GM12878 (cell line): ENCODE data around the gene TMEM52. TPM values are rescaled to one million over a fixed set of nuclear protein-coding genes. Genes with fewer than 3 reads are reported as not detected.

Source experiments
- ATAC-seq: fragments of 200-7000 bp; cut with Tn5 transposase; 3 replicates; pipeline ENCODE4 v1.9.1; 2020; ENCODE audit warnings: mild to moderate bottlenecking, moderate library complexity
- BruUV-seq: library from RNA; stranded (reverse); fragments of 400-500 nt; replicated peaks from 2 replicates; lab custom pipeline; 2021; lab: Mats Ljungman, UMichigan
- CTCF ChIA-PET: fragments of 300-600 bp; sonication (Branson Sonifier 250); formaldehyde crosslinking; extraction: SDS; loops from one replicate; lab custom pipeline; 2021; ENCODE audit warnings: inconsistent platforms; lab: Yijun Ruan, JAX
- POLR2A ChIA-PET: fragments of 350-600 bp; formaldehyde crosslinking; extraction: SDS; loops from one replicate; lab custom pipeline; 2021; ENCODE audit warnings: inconsistent platforms; lab: Charles Lee
- RAD21 ChIA-PET: fragments of 300-600 bp; sonication (Branson Sonifier 250); formaldehyde crosslinking; loops from one replicate; lab custom pipeline; 2023; ENCODE audit warnings: antibody characterized with exemption; ENCODE audit not compliant: unreplicated experiment; lab: Charles Lee
- SMC1A ChIA-PET: fragments of 300-600 bp; sonication (Branson Sonifier 250); formaldehyde crosslinking; loops from one replicate; lab custom pipeline; 2023; ENCODE audit not compliant: unreplicated experiment, uncharacterized antibody; lab: Charles Lee
- DNase-seq: peaks from one replicate; pipeline ENCODE4 v3.0.0-alpha.2; 2011; ENCODE audit warnings: low read depth, low spot score
- FAIRE-seq: peaks from 3 replicates; lab custom pipeline; 2011; peaks lifted over from hg19 to GRCh38; lab: Jason Lieb, UNC
- H2AFZ ChIP-seq: 2 replicates; pipeline ENCODE4 v1.6.0; 2011; ENCODE audit warnings: low read depth, low read length, control low read depth; ENCODE audit not compliant: control insufficient read depth
- H3K27ac ChIP-seq: 2 replicates; pipeline ENCODE4 v1.5.1; 2011; ENCODE audit warnings: control low read depth; ENCODE audit not compliant: control insufficient read depth, insufficient read depth
- H3K27me3 ChIP-seq, 2 experiments: replicated peaks in 1 of 2; 2 replicates each; pipeline versions ENCODE4 v1.6.0 to v1.6.1; 2011; ENCODE audit warnings: low read length in 1 of 2; ENCODE audit not compliant: control insufficient read depth in 2 of 2, insufficient read depth in 2 of 2
- H3K36me3 ChIP-seq, 2 experiments: 2 replicates each; pipeline ENCODE4 v1.5.1; 2011; ENCODE audit warnings: low read length in 1 of 2; ENCODE audit not compliant: control insufficient read depth in 2 of 2, insufficient read depth in 2 of 2
- H3K4me1 ChIP-seq: 2 replicates; pipeline ENCODE4 v1.6.1; 2011; ENCODE audit warnings: mild to moderate bottlenecking, low read length, moderate library complexity, mixed read lengths; ENCODE audit not compliant: control insufficient read depth, insufficient read depth
- H3K4me2 ChIP-seq: 2 replicates; pipeline ENCODE4 v1.6.0; 2011; ENCODE audit warnings: control low read depth; ENCODE audit not compliant: control insufficient read depth, insufficient read depth
- H3K4me3 ChIP-seq: fragments of 200-600 bp; sonication (generic); 2 replicates; pipeline ENCODE4 v1.5.1; 2016
- H3K79me2 ChIP-seq: 2 replicates; pipeline ENCODE4 v1.6.0; 2011; ENCODE audit warnings: low read length; ENCODE audit not compliant: control insufficient read depth, insufficient read depth
- H3K9ac ChIP-seq: 2 replicates; pipeline ENCODE4 v1.8.0; 2011; ENCODE audit warnings: low read length, control low read depth, mixed read lengths; ENCODE audit not compliant: control insufficient read depth, insufficient read depth
- H3K9me3 ChIP-seq: replicated peaks from 3 replicates; pipeline ENCODE4 v1.5.1; 2011; ENCODE audit warnings: mild to moderate bottlenecking, low read length; ENCODE audit not compliant: control insufficient read depth, insufficient read depth
- H4K20me1 ChIP-seq: 2 replicates; pipeline ENCODE4 v1.6.0; 2011; ENCODE audit not compliant: control insufficient read depth, insufficient read depth
- EP300 ChIP-seq, 2 experiments: fragments of 150-350 bp in 1 of 2; IDR thresholded peaks; 2 replicates each; pipeline ENCODE4 v1.6.1; 2011 to 2012; ENCODE audit warnings: low read depth in 2 of 2, low read length in 2 of 2, borderline replicate concordance in 1 of 2, improper control_type of control experiment in 1 of 2, inconsistent platforms in 1 of 2; ENCODE audit not compliant: control insufficient read depth in 1 of 2
- FOXM1 ChIP-seq: IDR thresholded peaks from 2 replicates; pipeline ENCODE4 v1.6.1; 2012; ENCODE audit warnings: low read depth, mild to moderate bottlenecking, inconsistent platforms, low read length, moderate library complexity
- HDAC6 ChIP-seq: fragments of 200-600 bp; sonication (generic); IDR thresholded peaks from one replicate; pipeline ENCODE4 v1.8.0; 2017; ENCODE audit warnings: antibody characterized with exemption; ENCODE audit not compliant: unreplicated experiment
- IRF4 ChIP-seq: IDR thresholded peaks from 2 replicates; pipeline ENCODE4 v1.6.1; 2011; ENCODE audit warnings: low read depth, low read length
- JUNB ChIP-seq: IDR thresholded peaks from 2 replicates; pipeline ENCODE4 v1.6.1; 2016; ENCODE audit warnings: antibody characterized with exemption, mild to moderate bottlenecking
- LARP7 ChIP-seq: fragments of 450-650 bp; IDR thresholded peaks from 2 replicates; pipeline ENCODE4 v1.6.1; 2017; ENCODE audit warnings: mild to moderate bottlenecking
- NBN ChIP-seq: fragments of 450-650 bp; IDR thresholded peaks from 2 replicates; pipeline ENCODE4 v1.6.1; 2016
- NR2C2 ChIP-seq: IDR thresholded peaks from 2 replicates; pipeline ENCODE4 v1.6.1; 2011; ENCODE audit warnings: borderline replicate concordance, low read depth; ENCODE audit not compliant: control insufficient read depth, insufficient read length
- POU2F2 ChIP-seq: IDR thresholded peaks from 3 replicates; pipeline ENCODE4 v1.6.1; 2011; ENCODE audit warnings: low read depth, mild to moderate bottlenecking, low read length, borderline replicate concordance
- RAD51 ChIP-seq: fragments of 450-650 bp; IDR thresholded peaks from 2 replicates; pipeline ENCODE4 v1.6.1; 2016; ENCODE audit warnings: moderate library complexity, mild to moderate bottlenecking, inconsistent platforms
- SIX5 ChIP-seq: IDR thresholded peaks from 2 replicates; pipeline ENCODE4 v1.6.1; 2011; ENCODE audit warnings: mild to moderate bottlenecking, low read depth, low read length, moderate library complexity; ENCODE audit not compliant: severe bottlenecking
- SP1 ChIP-seq: IDR thresholded peaks from one replicate; pipeline ENCODE4 v1.6.1; 2011; ENCODE audit warnings: low read depth, low read length
- SREBF2 ChIP-seq: IDR thresholded peaks from 2 replicates; pipeline ENCODE4 v1.6.1; 2012; ENCODE audit warnings: mild to moderate bottlenecking, low read length
- STAT1 ChIP-seq: fragments of 450-650 bp; conservative IDR thresholded peaks from 2 replicates; pipeline ENCODE4 v1.6.1; 2014; ENCODE audit warnings: antibody characterized with exemption, mild to moderate bottlenecking
- TCF7 ChIP-seq: IDR thresholded peaks from 2 replicates; pipeline ENCODE4 v1.6.1; 2014; ENCODE audit warnings: antibody characterized with exemption, borderline replicate concordance
- WGBS: methylation state at CpG from one replicate; pipeline ENCODE4 v1.1.6; 2016; ENCODE audit warnings: low lambda C conversion rate; ENCODE audit not compliant: insufficient replicate concordance, insufficient coverage; ENCODE audit errors: missing lambda C conversion rate; 5-methylcytosine and 5-hydroxymethylcytosine counted together
- in situ Hi-C: fragments of 300-500 bp; cut with MboI; formaldehyde crosslinking; loops from 9 replicates; pipeline ENCODE4 v1.14.3; 2018; ENCODE audit warnings: mixed read lengths
- intact Hi-C: fragments of 100-400 bp; cut with micrococcal nuclease; formaldehyde crosslinking; loops from one replicate; pipeline ENCODE4 v1.14.2; 2022; ENCODE audit not compliant: unreplicated experiment
- polyA plus RNA-seq, 11 experiments: library from polyadenylated mRNA; depleted of rRNA in 4 of 11; unstranded in 6 of 11; stranded (reverse) in 5 of 11; fragments of >200 nt; fragmentation: Nextera tagmentation in 4 of 11; fragmentation: Illumina TruSeq in 1 of 11; extraction: Ambion mirVana in 4 of 11; extraction: Trizol in 1 of 11; gene quantifications; 1 replicate in 1 of 11; 2 replicates in 10 of 11; pipeline versions ENCODE4 v1.2.1 to v1.2.3, GENCODE V29; 2011 to 2016; ENCODE audit warnings: inconsistent platforms in 2 of 11, missing spikeins in 2 of 11, low read depth in 1 of 11
- total RNA-seq, 4 experiments: library from RNA; depleted of rRNA in 3 of 4; stranded (reverse); fragments of >200 nt in 3 of 4; fragmentation: Illumina TruSeq in 1 of 4; extraction: Trizol in 1 of 4; gene quantifications; 2 replicates each; pipeline versions ENCODE4 v1.2.1 to v1.2.3, GENCODE V29; 2013 to 2021
- TF ChIP-seq, protein P1 (sequence below): IDR thresholded peaks from 2 replicates; pipeline ENCODE4 v1.6.1; 2011; ENCODE audit warnings: low read depth, low read length, improper control_type of control experiment, borderline replicate concordance
- TF ChIP-seq, protein P2 (sequence below): IDR thresholded peaks from 2 replicates; pipeline ENCODE4 v1.6.1; 2012; ENCODE audit warnings: low read depth, low read length, improper control_type of control experiment

Gene TMEM52
- total and polyA plus RNA-seq, 10 of the 15 experiments (the other 5 are each of a cell fraction or from before 2014, with no cell fraction given), result 0.17 to 0.33 (median 0.24) TPM; not detected in 7

- ATAC-seq, result no peak
- POLR2A ChIA-PET, result no interaction called here
- BruUV-seq, result no TSS peak
- Histone ChIP-seq H4K20me1 (no peaks in the 10 kb centered on the region), H3K4me1 (no peaks in the 10 kb centered on the region), H3K4me2 (no peak overlapping the region), H3K36me3 (no peaks in the 10 kb centered on the region), H3K9me3 (no peaks in the 10 kb centered on the region; the same call in 2 of the 3 replicates), H3K4me3 (no peak overlapping the region), H3K27ac (no peak overlapping the region), H3K79me2 (no peaks in the 10 kb centered on the region), H3K27me3 (no peaks in the 10 kb centered on the region), H3K9ac (no peak overlapping the region), H2AFZ (no peak overlapping the region)
- CTCF ChIA-PET, result no interaction called here
- no peak for DNase-seq
- FAIRE-seq, result no peak
- 28% methylated on average over 25 of the region's 26 CpGs for WGBS
- TF ChIP-seq RAD51 (no peak), SP1 (no peak), POU2F2 (no peak), NBN (no peak), SIX5 (no peak), FOXM1 (no peak)
- SMC1A ChIA-PET, result no interaction called here
- intact Hi-C loops, result no loop called here
- RAD21 ChIA-PET, result no interaction called here
- in situ Hi-C loops, result no loop called here
Measured at GRCh38 chr1:1926346-1926811, 7.3 kb upstream of the TMEM52 start.

GRCh38 chr1:1925437-1926345 lies 6.6 kb upstream of the TMEM52 start:
- 51% methylated on average over 27 of the region's 27 CpGs for WGBS
- ChIA-PET CTCF (no interaction called here), POLR2A (no interaction called here), RAD21 (no interaction called here), SMC1A (no interaction called here)
- Histone ChIP-seq H3K36me3 (no peaks in the 10 kb centered on the region), H3K9me3 (no peaks in the 10 kb centered on the region; the same call in 2 of the 3 replicates), H3K4me1 (no peaks in the 10 kb centered on the region), H2AFZ (no peak overlapping the region), H3K79me2 (no peaks in the 10 kb centered on the region), H3K9ac (no peak overlapping the region), H3K4me3 (no peak overlapping the region), H3K27ac (no peak overlapping the region), H3K27me3 (no peaks in the 10 kb centered on the region), H3K4me2 (no peak overlapping the region), H4K20me1 (no peaks in the 10 kb centered on the region)
- FAIRE-seq (no peak), ATAC-seq (no peak), DNase-seq (no peak)
- BruUV-seq, result no TSS peak
- intact Hi-C loops, result no loop called here
- in situ Hi-C loops, result no loop called here
- no peak for TF ChIP-seq SREBF2
- TF ChIP-seq TCF7, result no peak
- no peak for TF ChIP-seq JUNB
- no peak for TF ChIP-seq HDAC6
- TF ChIP-seq EP300 (IDR thresholded peaks at IDR 0.05; ENCODE audit: borderline replicate concordance in 1 of 2, control insufficient read depth in 1 of 2, low read depth in 2 of 2, low read length in 2 of 2), result no peak
- no peak for TF ChIP-seq STAT1
- TF ChIP-seq IRF4, result no peak
- TF ChIP-seq LARP7, result no peak
- no peak for TF ChIP-seq NR2C2
- TF ChIP-seq, protein P1, sequence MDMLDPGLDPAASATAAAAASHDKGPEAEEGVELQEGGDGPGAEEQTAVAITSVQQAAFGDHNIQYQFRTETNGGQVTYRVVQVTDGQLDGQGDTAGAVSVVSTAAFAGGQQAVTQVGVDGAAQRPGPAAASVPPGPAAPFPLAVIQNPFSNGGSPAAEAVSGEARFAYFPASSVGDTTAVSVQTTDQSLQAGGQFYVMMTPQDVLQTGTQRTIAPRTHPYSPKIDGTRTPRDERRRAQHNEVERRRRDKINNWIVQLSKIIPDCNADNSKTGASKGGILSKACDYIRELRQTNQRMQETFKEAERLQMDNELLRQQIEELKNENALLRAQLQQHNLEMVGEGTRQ, result no peak
- TF ChIP-seq, protein P2, sequence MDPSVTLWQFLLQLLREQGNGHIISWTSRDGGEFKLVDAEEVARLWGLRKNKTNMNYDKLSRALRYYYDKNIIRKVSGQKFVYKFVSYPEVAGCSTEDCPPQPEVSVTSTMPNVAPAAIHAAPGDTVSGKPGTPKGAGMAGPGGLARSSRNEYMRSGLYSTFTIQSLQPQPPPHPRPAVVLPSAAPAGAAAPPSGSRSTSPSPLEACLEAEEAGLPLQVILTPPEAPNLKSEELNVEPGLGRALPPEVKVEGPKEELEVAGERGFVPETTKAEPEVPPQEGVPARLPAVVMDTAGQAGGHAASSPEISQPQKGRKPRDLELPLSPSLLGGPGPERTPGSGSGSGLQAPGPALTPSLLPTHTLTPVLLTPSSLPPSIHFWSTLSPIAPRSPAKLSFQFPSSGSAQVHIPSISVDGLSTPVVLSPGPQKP, result no peak
